ENCODE measurements around the gene GYPC. TPM values are rescaled to one million over a fixed set of nuclear protein-coding genes. Genes with fewer than 3 reads are reported as not detected.
"Not testable (repeated sequence)": the region's sequence is repeated elsewhere in the genome, so short reads cannot be mapped to it uniquely, and the experiment has no call there.

GYPC gene
- total and polyA plus RNA-seq, 8 donors, result 31.3 to 119 (median 46.7) TPM

DNA sequence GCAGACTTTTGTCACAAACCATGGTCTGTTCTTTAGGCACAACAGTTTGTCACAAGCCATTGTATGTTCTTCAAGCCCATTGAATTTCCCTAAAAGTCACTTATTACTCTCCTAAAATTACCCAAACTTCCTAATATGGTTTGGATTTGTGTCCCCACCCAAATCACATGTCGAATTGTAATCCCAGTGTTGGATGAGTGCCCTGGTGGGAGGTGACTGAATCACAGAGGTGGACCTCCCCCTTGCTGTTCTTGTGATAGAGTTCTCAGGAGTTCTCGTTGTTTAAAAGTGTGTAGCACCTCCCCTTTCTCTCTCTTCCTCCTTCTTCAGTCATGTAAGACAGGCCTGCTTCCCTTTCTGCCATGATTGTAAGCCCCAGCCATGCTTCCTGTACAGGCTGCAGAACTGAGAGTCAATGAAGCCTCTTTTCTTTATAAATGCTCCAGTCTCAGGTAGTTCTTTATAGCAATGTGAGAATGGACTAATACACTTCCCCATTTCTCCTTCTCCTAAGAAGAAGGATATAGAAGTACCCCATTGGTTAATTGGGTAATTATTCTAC, 11.2 kb upstream of the GYPC start:
- DNase-seq, result no peak
- Histone ChIP-seq H3K9me3 (no peaks in the 10 kb centered on the region), H3K4me1 (no peaks in the 10 kb centered on the region), H3K36me3 (no peaks in the 10 kb centered on the region), H3K27me3 (no peaks in the 10 kb centered on the region), H3K4me3 (no peak overlapping the region), H3K27ac (no peak overlapping the region)
- 26 to 37% (median 27%) methylated on average over 2 of the region's 2 CpGs for WGBS, 5 donors
- intact Hi-C loops (cut with DNase I; ENCODE audit: low total_unique reads), result no loop called here
- TF ChIP-seq, protein P1, sequence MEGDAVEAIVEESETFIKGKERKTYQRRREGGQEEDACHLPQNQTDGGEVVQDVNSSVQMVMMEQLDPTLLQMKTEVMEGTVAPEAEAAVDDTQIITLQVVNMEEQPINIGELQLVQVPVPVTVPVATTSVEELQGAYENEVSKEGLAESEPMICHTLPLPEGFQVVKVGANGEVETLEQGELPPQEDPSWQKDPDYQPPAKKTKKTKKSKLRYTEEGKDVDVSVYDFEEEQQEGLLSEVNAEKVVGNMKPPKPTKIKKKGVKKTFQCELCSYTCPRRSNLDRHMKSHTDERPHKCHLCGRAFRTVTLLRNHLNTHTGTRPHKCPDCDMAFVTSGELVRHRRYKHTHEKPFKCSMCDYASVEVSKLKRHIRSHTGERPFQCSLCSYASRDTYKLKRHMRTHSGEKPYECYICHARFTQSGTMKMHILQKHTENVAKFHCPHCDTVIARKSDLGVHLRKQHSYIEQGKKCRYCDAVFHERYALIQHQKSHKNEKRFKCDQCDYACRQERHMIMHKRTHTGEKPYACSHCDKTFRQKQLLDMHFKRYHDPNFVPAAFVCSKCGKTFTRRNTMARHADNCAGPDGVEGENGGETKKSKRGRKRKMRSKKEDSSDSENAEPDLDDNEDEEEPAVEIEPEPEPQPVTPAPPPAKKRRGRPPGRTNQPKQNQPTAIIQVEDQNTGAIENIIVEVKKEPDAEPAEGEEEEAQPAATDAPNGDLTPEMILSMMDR (IDR thresholded peaks at IDR 0.05), result no peak
- TF ChIP-seq EP300 (IDR thresholded peaks at IDR 0.05) (no peak), POLR2AphosphoS5 (IDR thresholded peaks at IDR 0.05) (no peak), POLR2A (IDR thresholded peaks at IDR 0.05) (no peak)

DNA sequence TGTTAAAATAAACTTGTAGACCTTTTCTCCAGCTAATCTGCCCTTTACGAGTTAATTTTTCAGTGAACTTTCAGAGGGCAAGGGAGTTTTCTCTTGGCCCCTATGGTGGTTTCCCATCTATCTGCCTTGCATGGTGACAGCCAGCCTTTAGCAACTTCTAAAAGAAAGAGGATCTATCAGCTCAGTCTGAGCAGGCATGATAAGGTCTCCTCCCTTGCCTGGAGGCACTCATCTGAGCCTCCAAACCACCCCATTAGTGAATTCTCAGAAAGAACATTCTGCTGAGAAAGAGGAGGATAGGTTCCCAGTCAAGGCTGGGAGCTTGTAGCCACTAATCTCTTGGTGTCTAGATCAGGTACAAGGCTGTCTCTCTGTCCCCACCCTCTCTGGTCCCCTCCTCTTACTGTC, 10.7 kb upstream of the GYPC start:
- Histone ChIP-seq H3K4me3 (no peak overlapping the region), H3K4me1 (no peaks in the 10 kb centered on the region), H3K9me3 (no peaks in the 10 kb centered on the region), H3K27me3 (no peaks in the 10 kb centered on the region), H3K36me3 (no peaks in the 10 kb centered on the region), H3K27ac (no peak overlapping the region)
- DNase-seq, result no peak
- WGBS, 5 donors, result 77 to 95% (median 85%) methylated on average over 1 of the region's 1 CpG
- intact Hi-C loops (cut with DNase I; ENCODE audit: low total_unique reads), result no loop called here
- TF ChIP-seq, protein P1 (IDR thresholded peaks at IDR 0.05), result no peak
- no peak for TF ChIP-seq EP300 (IDR thresholded peaks at IDR 0.05)
- no peak for TF ChIP-seq POLR2AphosphoS5 (IDR thresholded peaks at IDR 0.05)
- TF ChIP-seq POLR2A (IDR thresholded peaks at IDR 0.05), result no peak

DNA sequence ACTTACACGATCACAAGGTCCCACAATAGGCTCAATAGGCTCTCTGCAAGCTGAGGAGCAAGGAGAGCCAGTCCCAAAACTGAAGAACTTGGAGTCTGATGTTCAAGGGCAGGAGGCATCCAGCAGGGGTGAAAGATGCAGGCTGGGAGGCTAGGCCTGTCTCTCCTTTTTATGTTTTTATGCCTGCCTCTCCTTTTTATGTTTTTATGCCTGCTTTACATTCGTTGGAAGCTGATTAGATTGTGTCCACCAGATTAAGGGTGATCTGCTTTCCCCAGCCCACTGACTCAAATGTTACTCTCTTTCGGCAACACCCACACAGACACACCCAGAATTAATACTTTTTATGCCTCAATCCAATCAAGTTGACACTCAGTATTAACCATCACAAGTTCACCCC, 9.9 kb upstream of the GYPC start:
- Histone ChIP-seq H3K9me3 (no peaks in the 10 kb centered on the region), H3K27me3 (no peaks in the 10 kb centered on the region), H3K27ac (no peak overlapping the region), H3K36me3 (no peaks in the 10 kb centered on the region), H3K4me3 (no peak overlapping the region), H3K4me1 (no peaks in the 10 kb centered on the region)
- TF ChIP-seq POLR2AphosphoS5 (IDR thresholded peaks at IDR 0.05) (no peak), POLR2A (IDR thresholded peaks at IDR 0.05) (no peak), EP300 (IDR thresholded peaks at IDR 0.05) (no peak)
- TF ChIP-seq, protein P1 (IDR thresholded peaks at IDR 0.05), result no peak
- intact Hi-C loops (cut with DNase I; ENCODE audit: low total_unique reads), result no loop called here
- no peak for DNase-seq
- WGBS, 5 donors, result 63 to 79% (median 72%) methylated on average over 3 of the region's 3 CpGs

DNA sequence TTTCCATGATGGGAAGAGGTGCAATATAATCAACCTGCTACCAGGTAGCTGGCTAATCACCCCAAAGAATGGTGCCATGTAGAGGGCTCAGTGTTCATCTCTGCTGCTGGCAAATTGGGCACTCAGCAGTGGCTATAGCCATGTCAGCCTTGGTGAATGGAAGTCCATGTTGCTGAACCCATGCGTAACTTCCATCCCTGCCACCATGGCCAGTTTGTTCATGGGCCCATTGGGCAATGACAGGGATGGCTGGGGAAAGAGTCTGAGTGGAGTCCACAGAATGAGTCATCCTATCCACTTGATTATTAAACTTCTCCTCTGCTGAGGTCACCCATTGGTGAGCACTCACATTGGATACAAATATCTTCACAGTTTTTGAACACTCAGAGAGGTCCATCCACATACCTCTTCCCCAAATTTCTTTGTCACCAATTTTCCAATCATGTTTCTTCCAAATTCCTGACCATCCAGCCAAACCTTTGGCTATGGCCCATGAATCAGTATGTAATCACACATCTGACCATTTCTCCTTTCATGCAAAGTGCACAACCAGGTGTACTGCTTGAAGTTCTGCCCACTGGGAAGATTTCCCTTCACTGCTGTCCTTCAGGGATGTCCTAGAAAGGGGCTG, 8.1 kb upstream of the GYPC start:
- H3K36me3 ChIP-seq; DNase-seq; H3K4me1 ChIP-seq; intact Hi-C loops (cut with DNase I; ENCODE audit: low total_unique reads); H3K4me3 ChIP-seq; H3K27me3 ChIP-seq; H3K27ac ChIP-seq; H3K9me3 ChIP-seq: not testable (repeated sequence)
- WGBS, 5 donors, result 78 to 100% (median 96%) methylated on average over 1 of the region's 1 CpG

DNA sequence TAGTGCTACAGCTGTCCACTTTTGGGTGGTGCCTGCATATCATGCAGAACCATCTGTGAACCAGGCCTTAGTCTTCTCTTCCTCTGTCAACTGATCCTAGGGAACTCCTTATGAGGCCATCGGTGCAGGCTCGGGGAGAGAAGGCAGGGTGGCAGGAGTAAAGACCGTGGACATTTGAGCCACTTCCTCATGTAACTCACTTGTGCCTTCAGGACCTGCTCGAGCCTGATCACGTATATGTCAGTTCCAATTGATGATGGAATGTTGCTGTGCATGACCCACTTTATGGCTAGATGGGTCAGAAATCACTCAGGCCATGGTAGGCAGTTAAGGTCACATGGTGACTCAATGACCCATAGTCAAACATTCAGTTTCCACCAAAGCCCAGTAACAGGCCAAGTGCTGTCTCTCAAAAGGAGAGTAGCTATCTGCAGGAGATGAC, 7.6 kb upstream of the GYPC start:
- intact Hi-C loops (cut with DNase I; ENCODE audit: low total_unique reads); H3K4me3 ChIP-seq; H3K27ac ChIP-seq; H3K4me1 ChIP-seq; H3K36me3 ChIP-seq; H3K27me3 ChIP-seq; H3K9me3 ChIP-seq; DNase-seq: not testable (repeated sequence)
- WGBS, 5 donors, result 74 to 90% (median 84%) methylated on average over 5 of the region's 5 CpGs
